Hypothalamus (tissue), 51 donors: ENCODE measurements around the gene ARHGAP45.
A peak's percentile ranks its signal among the peaks of the same experiment; 100 is the strongest.

ENCODE experiments used
- DNase-seq, 51 donors: peaks; one replicate each; lab custom pipeline; 2025; lab: John Stamatoyannopoulos, UW

The ARHGAP45 gene

GRCh38 chr19:1069009-1069779 is 2.2 kb downstream of the ARHGAP45 start:
- DNase-seq, result peak in 19 of 51 donors; percentile 9 to 45 (median 21)

- no peak for DNase-seq
Observed at GRCh38 chr19:1070576-1070930, 3.6 kb downstream of the ARHGAP45 start.

- no peak for DNase-seq
Observed at GRCh38 chr19:1070931-1071791, 4.2 kb downstream of the ARHGAP45 start.

GRCh38 chr19:1072371-1073015 is 5.5 kb downstream of the ARHGAP45 start:
- no peak for DNase-seq

- no peak for DNase-seq
Observed at GRCh38 chr19:1073063-1073955, 6.3 kb downstream of the ARHGAP45 start.

- no peak for DNase-seq
Observed at GRCh38 chr19:1073956-1074517, 7.1 kb downstream of the ARHGAP45 start.

- DNase-seq, result peak in 16 of 51 donors; percentile 8 to 45 (median 24)
Observed at GRCh38 chr19:1074544-1075283, 7.7 kb downstream of the ARHGAP45 start.

GRCh38 chr19:1076046-1076386 is 9.0 kb downstream of the ARHGAP45 start:
- no peak for DNase-seq

GRCh38 chr19:1076951-1077350 is 10.0 kb downstream of the ARHGAP45 start:
- peak in 11 of 51 donors; percentile 8 to 56 (median 23) for DNase-seq

- DNase-seq, result no peak
Observed at GRCh38 chr19:1079566-1080111, 12.7 kb downstream of the ARHGAP45 start.

- no peak for DNase-seq
Observed at GRCh38 chr19:1080360-1081161, 13.6 kb downstream of the ARHGAP45 start.

GRCh38 chr19:1081301-1082164 is 14.6 kb downstream of the ARHGAP45 start:
- no peak for DNase-seq

GRCh38 chr19:1082165-1082927 is 15.4 kb downstream of the ARHGAP45 start:
- DNase-seq, result no peak

- no peak for DNase-seq
Observed at GRCh38 chr19:1082928-1083816, 16.2 kb downstream of the ARHGAP45 start.
